Panc1 (cell line): ENCODE measurements around the gene SRCIN1. TPM values are rescaled to one million over a fixed set of nuclear protein-coding genes. Genes with fewer than 3 reads are reported as not detected.

ENCODE experiments used
- ATAC-seq: fragments of 200-7000 bp; cut with Tn5 transposase; 2 replicates; pipeline ENCODE4 v1.9.1; 2020; ENCODE audit warnings: mild to moderate bottlenecking, moderate library complexity
- BruUV-seq: library from RNA; stranded (reverse); fragments of 400-500 nt; replicated peaks from 2 replicates; lab custom pipeline; 2021; lab: Mats Ljungman, UMichigan
- CTCF ChIA-PET: fragments of 300-600 bp; sonication (Branson Sonifier 250); formaldehyde crosslinking; loops from one replicate; lab custom pipeline; 2022; ENCODE audit warnings: antibody characterized with exemption; lab: Charles Lee
- POLR2A ChIA-PET: fragments of 300-600 bp; sonication (Branson Sonifier 250); formaldehyde crosslinking; loops from one replicate; lab custom pipeline; 2022; ENCODE audit warnings: antibody characterized with exemption; lab: Charles Lee
- DNase-seq: peaks from one replicate; pipeline ENCODE4 v3.0.0-alpha.2; 2010; ENCODE audit warnings: low read depth, low spot score
- H3K27ac ChIP-seq: 2 replicates; pipeline ENCODE4 v1.5.1; 2011; ENCODE audit warnings: mild to moderate bottlenecking, low read length, inconsistent platforms
- H3K27me3 ChIP-seq: fragments of 200-500 bp; sonication (Bioruptor generic); 2 replicates; pipeline ENCODE4 v1.6.0; 2014; ENCODE audit warnings: low read length, inconsistent platforms; ENCODE audit not compliant: control insufficient read depth, insufficient read depth
- H3K36me3 ChIP-seq: fragments of 200-500 bp; sonication (Bioruptor generic); 2 replicates; pipeline ENCODE4 v1.5.1; 2014; ENCODE audit warnings: inconsistent platforms, mild to moderate bottlenecking, low read length, moderate library complexity; ENCODE audit not compliant: control insufficient read depth, insufficient read depth
- H3K4me1 ChIP-seq: 2 replicates; pipeline ENCODE4 v1.5.1; 2011; ENCODE audit warnings: inconsistent platforms, mild to moderate bottlenecking, low read length, moderate library complexity; ENCODE audit not compliant: control insufficient read depth, insufficient read depth
- H3K4me3 ChIP-seq, 2 experiments: 2 replicates each; pipeline ENCODE4 v1.5.1; 2011 to 2012; ENCODE audit warnings: low read depth in 2 of 2, low read length in 2 of 2, mild to moderate bottlenecking in 2 of 2, inconsistent platforms in 1 of 2, moderate library complexity in 1 of 2
- H3K9me3 ChIP-seq: fragments of 200-500 bp; sonication (Bioruptor generic); 2 replicates; pipeline ENCODE4 v1.5.1; 2014; ENCODE audit warnings: low read depth, mild to moderate bottlenecking, inconsistent platforms, low read length, moderate library complexity; ENCODE audit not compliant: control insufficient read depth, insufficient read depth
- POLR2AphosphoS5 ChIP-seq: IDR thresholded peaks from 2 replicates; pipeline ENCODE4 v1.6.1; 2012; ENCODE audit warnings: mild to moderate bottlenecking, low read depth, low read length, moderate library complexity
- REST ChIP-seq, 2 experiments: IDR thresholded peaks; 2 replicates each; pipeline ENCODE4 v1.6.1; 2011 to 2012; ENCODE audit warnings: low read depth in 2 of 2, control low read depth in 1 of 2, low read length in 1 of 2, mild to moderate bottlenecking in 1 of 2, moderate library complexity in 1 of 2; ENCODE audit not compliant: insufficient read depth in 1 of 2
- SIN3A ChIP-seq: IDR thresholded peaks from 2 replicates; pipeline ENCODE4 v1.6.1; 2012; ENCODE audit warnings: low read depth, mild to moderate bottlenecking, low read length, moderate library complexity, borderline replicate concordance; ENCODE audit not compliant: insufficient read depth
- TCF7L2 ChIP-seq: IDR thresholded peaks from 2 replicates; pipeline ENCODE4 v1.6.1; 2011; ENCODE audit warnings: mild to moderate bottlenecking, low read depth, low read length, inconsistent platforms
- in situ Hi-C: cut with HindIII; loops from 2 replicates; pipeline ENCODE4 v1.10.0; 2016; ENCODE audit warnings: low sequenced_read_pairs, low pct_unique_long_range_greater_than_20kb
- intact Hi-C: fragments of 100-400 bp; cut with micrococcal nuclease; formaldehyde crosslinking; loops from one replicate; pipeline ENCODE4 v1.10.0; 2022; ENCODE audit not compliant: unreplicated experiment
- total RNA-seq: library from RNA; stranded (reverse); gene quantifications from one replicate; pipeline ENCODE4 v1.2.1, GENCODE V29; 2021; ENCODE audit not compliant: unreplicated experiment
- TF ChIP-seq, protein P1 (sequence below): fragments of 450-650 bp; IDR thresholded peaks from 2 replicates; pipeline ENCODE4 v1.5.1; 2017; ENCODE audit warnings: mild to moderate bottlenecking

Gene SRCIN1
- total RNA-seq, 1 experiment from 2014 or later: 12.8 TPM

DNA sequence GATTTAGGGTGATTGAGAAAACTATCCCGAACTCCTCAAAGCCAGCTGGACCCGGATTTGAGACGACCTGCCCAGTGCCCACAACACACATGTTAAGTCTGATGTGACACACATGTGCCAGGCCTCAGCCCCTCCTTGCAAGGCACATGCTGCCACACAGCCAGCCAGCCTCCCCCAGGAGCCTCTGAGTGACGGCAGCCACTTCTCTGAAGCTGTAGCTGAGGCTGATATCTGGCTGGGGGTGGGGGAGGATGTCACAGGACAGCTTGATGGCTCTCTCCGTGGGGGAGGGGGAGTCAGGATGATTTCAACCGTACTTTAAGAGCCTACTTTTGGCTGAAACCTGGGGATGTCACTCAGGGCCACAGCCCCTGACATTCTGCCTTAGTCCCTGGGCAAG is 40.9 kb downstream of the SRCIN1 start:
- H3K36me3 ChIP-seq: no peaks in the 10 kb centered on the region
- H3K27ac ChIP-seq: no peak overlapping the region
- ChIA-PET POLR2A (no interaction called here), CTCF (no interaction called here)
- TF ChIP-seq POLR2AphosphoS5 (no peak), SIN3A (no peak), REST (IDR thresholded peaks at IDR 0.05; ENCODE audit: insufficient read depth in 1 of 2, low read depth in 2 of 2, low read length in 1 of 2) (no peak), TCF7L2 (no peak)
- TF ChIP-seq, protein P1, sequence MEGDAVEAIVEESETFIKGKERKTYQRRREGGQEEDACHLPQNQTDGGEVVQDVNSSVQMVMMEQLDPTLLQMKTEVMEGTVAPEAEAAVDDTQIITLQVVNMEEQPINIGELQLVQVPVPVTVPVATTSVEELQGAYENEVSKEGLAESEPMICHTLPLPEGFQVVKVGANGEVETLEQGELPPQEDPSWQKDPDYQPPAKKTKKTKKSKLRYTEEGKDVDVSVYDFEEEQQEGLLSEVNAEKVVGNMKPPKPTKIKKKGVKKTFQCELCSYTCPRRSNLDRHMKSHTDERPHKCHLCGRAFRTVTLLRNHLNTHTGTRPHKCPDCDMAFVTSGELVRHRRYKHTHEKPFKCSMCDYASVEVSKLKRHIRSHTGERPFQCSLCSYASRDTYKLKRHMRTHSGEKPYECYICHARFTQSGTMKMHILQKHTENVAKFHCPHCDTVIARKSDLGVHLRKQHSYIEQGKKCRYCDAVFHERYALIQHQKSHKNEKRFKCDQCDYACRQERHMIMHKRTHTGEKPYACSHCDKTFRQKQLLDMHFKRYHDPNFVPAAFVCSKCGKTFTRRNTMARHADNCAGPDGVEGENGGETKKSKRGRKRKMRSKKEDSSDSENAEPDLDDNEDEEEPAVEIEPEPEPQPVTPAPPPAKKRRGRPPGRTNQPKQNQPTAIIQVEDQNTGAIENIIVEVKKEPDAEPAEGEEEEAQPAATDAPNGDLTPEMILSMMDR: no peak
- no TSS peak for BruUV-seq
- no peaks in the 10 kb centered on the region for H3K9me3 ChIP-seq
- no peaks in the 10 kb centered on the region for H3K27me3 ChIP-seq
- intact Hi-C loops: no loop called here
- H3K4me1 ChIP-seq: peaks cover 6% of the 10 kb centered on the region; the same call in 1 of the 2 replicates
- no peak for DNase-seq
- no peak overlapping the region for H3K4me3 ChIP-seq
- in situ Hi-C loops: no loop called here
- no peak for ATAC-seq

- no peaks in the 10 kb centered on the region for H3K9me3 ChIP-seq
- CTCF ChIA-PET: interaction anchor here (0.6 to 0.7 kb wide), 2 partner anchors 95 to 218 kb away, joined by 3 to 8 read pairs; no protein-coding TSS in a partner anchor
- no peak for DNase-seq
These were observed 41.4 kb downstream of the SRCIN1 start for GRCh38 chr17:38564254-38564837.

More at GRCh38 chr17:38564254-38564837, 41.4 kb downstream of the SRCIN1 start:
- H3K4me3 ChIP-seq: no peak overlapping the region
- no TSS peak for BruUV-seq
- ATAC-seq: no peak
- intact Hi-C loops: no loop called here
- POLR2A ChIA-PET: no interaction called here
- in situ Hi-C loops: no loop called here
- no peak for TF ChIP-seq REST (IDR thresholded peaks at IDR 0.05; ENCODE audit: insufficient read depth in 1 of 2, low read depth in 2 of 2, low read length in 1 of 2)
- TF ChIP-seq POLR2AphosphoS5: no peak
- TF ChIP-seq, protein P1: no peak
- no peak for TF ChIP-seq SIN3A
- no peaks in the 10 kb centered on the region for H3K36me3 ChIP-seq
- peaks cover 8% of the 10 kb centered on the region; the same call in 1 of the 2 replicates for H3K4me1 ChIP-seq
- no peak overlapping the region for H3K27ac ChIP-seq
- no peaks in the 10 kb centered on the region for H3K27me3 ChIP-seq
